ENCODE results near the gene MGAT3. TPM values are rescaled to one million over a fixed set of nuclear protein-coding genes. Genes with fewer than 3 reads are reported as not detected.

Gene MGAT3
- total RNA-seq, 2 experiments from 2014 or later: 0.40 to 0.62 TPM

DNA sequence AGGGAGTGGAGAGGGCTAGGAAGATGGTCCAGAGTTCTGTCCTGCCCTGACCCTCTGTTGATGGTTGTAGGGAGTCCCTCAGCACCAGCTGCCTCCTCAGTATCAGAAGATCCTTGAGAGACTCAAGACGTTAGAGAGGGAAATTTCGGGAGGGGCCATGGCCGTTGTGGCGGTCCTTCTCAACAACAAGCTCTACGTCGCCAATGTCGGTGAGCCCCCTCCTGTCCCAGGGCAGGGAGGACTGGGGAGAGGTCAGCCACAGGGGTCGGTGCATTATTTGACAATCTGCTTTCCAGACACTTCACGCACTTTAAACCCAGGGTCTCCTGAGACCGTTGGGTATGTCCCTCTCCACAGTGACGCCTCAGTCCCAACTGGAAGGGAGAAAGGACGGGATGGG is 39.2 kb upstream of the MGAT3 start:
- DNase-seq: no peak
- H3K36me3 Mint-ChIP-seq (ENCODE audit: low read depth): peaks cover 25% of the 10 kb centered on the region
- CTCF ChIA-PET: interaction anchor here (0.5 to 2.8 kb wide), 3 partner anchors 20 to 47 kb away, joined by 3 to 7 read pairs (median 5); no protein-coding TSS in a partner anchor
- no peak overlapping the region for H3K4me3 Mint-ChIP-seq
- no peaks in the 10 kb centered on the region for H3K9me3 Mint-ChIP-seq
- peaks cover 44% of the 10 kb centered on the region for H3K4me1 Mint-ChIP-seq (ENCODE audit: low read depth)
- H3K27me3 Mint-ChIP-seq (ENCODE audit: low read depth): no peaks in the 10 kb centered on the region
- H3K27ac Mint-ChIP-seq: no peak overlapping the region
- intact Hi-C loops (cut with micrococcal nuclease): no loop called here

- Mint-ChIP-seq H3K36me3 (ENCODE audit: low read depth) (peaks cover 25% of the 10 kb centered on the region), H3K4me3 (no peak overlapping the region), H3K9me3 (no peaks in the 10 kb centered on the region), H3K4me1 (ENCODE audit: low read depth) (peaks cover 33% of the 10 kb centered on the region), H3K27me3 (ENCODE audit: low read depth) (no peaks in the 10 kb centered on the region), H3K27ac (no peak overlapping the region)
- CTCF ChIA-PET: interaction anchor here (1.1 to 2.8 kb wide), 2 partner anchors 19 to 78 kb away, joined by 3 to 7 read pairs; no protein-coding TSS in a partner anchor
- DNase-seq: no peak
- intact Hi-C loops (cut with micrococcal nuclease): no loop called here
Measured at GRCh38 chr22:39418696-39419095, 38.1 kb upstream of the MGAT3 start.

- no peak overlapping the region for H3K4me3 Mint-ChIP-seq
- H3K4me1 Mint-ChIP-seq (ENCODE audit: low read depth): peaks cover 29% of the 10 kb centered on the region
- H3K27me3 Mint-ChIP-seq (ENCODE audit: low read depth): no peaks in the 10 kb centered on the region
- H3K27ac Mint-ChIP-seq: no peak overlapping the region
- no peaks in the 10 kb centered on the region for H3K9me3 Mint-ChIP-seq
- peaks cover 26% of the 10 kb centered on the region for H3K36me3 Mint-ChIP-seq (ENCODE audit: low read depth)
- no peak for DNase-seq
- CTCF ChIA-PET: interaction anchor here (1.1 to 2.8 kb wide), 2 partner anchors 18 to 77 kb away, joined by 3 to 7 read pairs; no protein-coding TSS in a partner anchor
- intact Hi-C loops (cut with micrococcal nuclease): no loop called here
Measured at GRCh38 chr22:39419096-39419495, 37.7 kb upstream of the MGAT3 start.

DNA sequence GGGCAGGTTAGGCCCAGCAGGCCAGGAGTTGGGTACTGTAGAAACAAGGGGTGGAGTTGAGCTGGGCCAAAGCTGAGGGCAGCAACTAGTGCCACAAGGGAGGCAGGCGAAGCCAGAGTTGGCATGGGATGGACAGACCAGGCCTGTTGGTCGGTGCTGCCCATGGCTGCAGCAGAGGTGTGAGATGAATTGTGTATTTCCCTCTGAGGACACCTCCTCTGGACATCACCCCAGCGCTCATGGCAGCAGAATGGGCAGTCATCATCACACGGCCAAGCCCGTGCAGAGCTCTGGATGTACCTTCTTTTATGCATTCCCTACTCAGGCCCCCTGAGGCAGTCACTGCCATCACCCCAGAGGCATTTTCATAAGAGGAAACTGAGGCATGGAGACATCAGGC is 36.9 kb upstream of the MGAT3 start:
- intact Hi-C loops (cut with micrococcal nuclease): no loop called here

DNA sequence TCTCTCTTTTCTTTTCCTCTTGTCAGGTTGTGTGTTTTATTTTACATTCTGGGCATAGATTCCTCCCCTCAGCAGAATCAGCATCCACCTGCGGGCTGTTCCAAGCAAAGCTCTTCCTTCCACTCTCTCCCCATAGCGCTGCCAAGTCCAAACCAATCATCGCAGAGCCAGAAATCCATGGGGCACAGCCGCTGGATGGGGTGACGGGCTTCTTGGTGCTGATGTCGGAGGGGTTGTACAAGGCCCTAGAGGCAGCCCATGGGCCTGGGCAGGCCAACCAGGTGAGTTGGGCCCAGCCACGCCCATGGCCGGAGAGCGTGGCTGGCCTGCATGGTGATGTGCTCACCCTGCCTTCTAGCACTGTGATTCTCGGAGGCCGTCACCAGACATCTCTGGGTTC is 35.1 kb upstream of the MGAT3 start:
- Mint-ChIP-seq H3K9me3 (no peaks in the 10 kb centered on the region), H3K36me3 (ENCODE audit: low read depth) (peaks cover 24% of the 10 kb centered on the region), H3K27ac (no peak overlapping the region), H3K4me1 (ENCODE audit: low read depth) (peaks cover 3% of the 10 kb centered on the region), H3K27me3 (ENCODE audit: low read depth) (no peaks in the 10 kb centered on the region), H3K4me3 (no peak overlapping the region)
- CTCF ChIA-PET: interaction anchor here (0.6 kb wide), 1 partner anchor 52 kb away, joined by 4 read pairs; no protein-coding TSS in a partner anchor
- DNase-seq: no peak
- intact Hi-C loops (cut with micrococcal nuclease): no loop called here

More for the DNA sequence above, 36.9 kb upstream of the MGAT3 start:
- no peaks in the 10 kb centered on the region for H3K9me3 Mint-ChIP-seq
- peaks cover 21% of the 10 kb centered on the region for H3K4me1 Mint-ChIP-seq (ENCODE audit: low read depth)
- H3K27me3 Mint-ChIP-seq (ENCODE audit: low read depth): no peaks in the 10 kb centered on the region
- no peak overlapping the region for H3K4me3 Mint-ChIP-seq
- no peak for DNase-seq
- CTCF ChIA-PET: no interaction called here
- H3K36me3 Mint-ChIP-seq (ENCODE audit: low read depth): peaks cover 27% of the 10 kb centered on the region
- H3K27ac Mint-ChIP-seq: no peak overlapping the region

DNA sequence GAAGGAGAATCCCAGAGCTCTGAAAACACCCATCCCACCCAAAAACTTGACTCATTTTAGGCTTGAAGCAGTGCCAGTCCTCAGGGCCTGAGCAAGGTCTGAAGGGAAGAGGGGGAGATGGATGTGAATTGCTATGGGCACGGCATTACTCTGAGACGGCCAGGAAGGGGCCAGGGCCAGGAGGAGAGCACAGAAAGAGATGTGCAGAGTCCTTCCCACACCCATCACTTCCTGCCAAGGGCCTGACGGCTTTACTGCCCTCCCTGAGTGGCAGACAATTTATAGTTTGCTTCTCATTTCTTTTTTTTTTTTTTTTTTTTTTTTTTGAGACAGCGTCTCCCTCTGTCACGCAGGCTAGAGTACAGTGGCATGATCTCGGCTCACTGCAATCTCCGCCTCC is 34.7 kb upstream of the MGAT3 start:
- no peak for DNase-seq
- Mint-ChIP-seq H3K9me3 (no peaks in the 10 kb centered on the region), H3K27ac (no peak overlapping the region), H3K4me1 (ENCODE audit: low read depth) (no peaks in the 10 kb centered on the region), H3K27me3 (ENCODE audit: low read depth) (no peaks in the 10 kb centered on the region), H3K4me3 (no peak overlapping the region), H3K36me3 (ENCODE audit: low read depth) (peaks cover 20% of the 10 kb centered on the region)
- intact Hi-C loops (cut with micrococcal nuclease): no loop called here
- CTCF ChIA-PET: interaction anchor here (0.6 kb wide), 1 partner anchor 52 kb away, joined by 4 read pairs; no protein-coding TSS in a partner anchor

DNA sequence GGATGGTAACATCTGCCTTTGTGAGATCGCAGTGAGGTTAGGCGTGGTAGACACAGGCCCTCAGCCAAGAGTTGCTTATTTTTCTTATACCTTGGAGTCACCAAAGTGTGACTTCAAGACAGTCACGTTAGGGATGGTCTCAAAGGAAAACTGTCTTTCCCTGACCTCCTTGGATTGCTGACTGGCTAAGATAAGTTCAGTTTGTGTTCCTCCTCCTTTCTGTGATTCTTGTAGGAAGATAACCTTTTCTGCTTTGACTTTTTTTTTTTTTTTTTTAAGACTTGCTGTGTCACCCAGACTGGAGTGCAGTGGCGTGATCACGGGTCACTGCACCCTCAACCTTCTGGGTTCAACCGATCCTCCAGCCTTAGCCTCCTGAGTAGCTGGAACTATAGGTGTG is 34.1 kb upstream of the MGAT3 start:
- Mint-ChIP-seq H3K4me3 (no peak overlapping the region), H3K9me3 (no peaks in the 10 kb centered on the region), H3K4me1 (ENCODE audit: low read depth) (no peaks in the 10 kb centered on the region), H3K27ac (no peak overlapping the region), H3K27me3 (ENCODE audit: low read depth) (no peaks in the 10 kb centered on the region), H3K36me3 (ENCODE audit: low read depth) (peaks cover 21% of the 10 kb centered on the region)
- CTCF ChIA-PET: interaction anchor here (0.7 to 1.5 kb wide), 2 partner anchors 23 to 900 kb away, joined by 3 to 4 read pairs; partner anchors contain the start of gene TAB1
- intact Hi-C loops (cut with micrococcal nuclease): no loop called here
- no peak for DNase-seq

DNA sequence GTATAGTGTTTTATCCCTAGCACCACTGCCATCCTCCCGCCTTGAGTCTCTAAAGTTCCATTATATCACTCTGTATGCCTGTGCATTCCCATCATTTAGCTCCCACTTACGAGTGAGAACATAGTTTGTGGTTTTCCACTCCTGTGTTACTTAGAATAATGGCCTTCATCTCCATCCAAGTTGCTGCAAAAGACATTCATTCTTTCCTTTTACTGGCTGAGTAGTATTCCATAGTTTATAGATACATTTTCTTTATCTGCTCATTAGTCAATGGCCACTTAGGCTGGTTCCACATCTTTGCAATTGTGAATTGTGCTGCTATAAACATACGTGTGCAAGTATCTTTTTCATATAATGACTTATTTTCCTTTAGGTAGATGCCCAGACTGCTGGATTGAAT is 32.8 kb upstream of the MGAT3 start:
- H3K4me1 Mint-ChIP-seq (ENCODE audit: low read depth): no peaks in the 10 kb centered on the region
- no peak overlapping the region for H3K4me3 Mint-ChIP-seq
- H3K27ac Mint-ChIP-seq: no peak overlapping the region
- H3K36me3 Mint-ChIP-seq (ENCODE audit: low read depth): peaks cover 20% of the 10 kb centered on the region
- H3K9me3 Mint-ChIP-seq: no peaks in the 10 kb centered on the region
- no peaks in the 10 kb centered on the region for H3K27me3 Mint-ChIP-seq (ENCODE audit: low read depth)
- intact Hi-C loops (cut with micrococcal nuclease): no loop called here
- CTCF ChIA-PET: interaction anchor here (1.5 kb wide), 1 partner anchor 24 kb away, joined by 4 read pairs; the partner anchor contains the start of gene TAB1
- DNase-seq: no peak

DNA sequence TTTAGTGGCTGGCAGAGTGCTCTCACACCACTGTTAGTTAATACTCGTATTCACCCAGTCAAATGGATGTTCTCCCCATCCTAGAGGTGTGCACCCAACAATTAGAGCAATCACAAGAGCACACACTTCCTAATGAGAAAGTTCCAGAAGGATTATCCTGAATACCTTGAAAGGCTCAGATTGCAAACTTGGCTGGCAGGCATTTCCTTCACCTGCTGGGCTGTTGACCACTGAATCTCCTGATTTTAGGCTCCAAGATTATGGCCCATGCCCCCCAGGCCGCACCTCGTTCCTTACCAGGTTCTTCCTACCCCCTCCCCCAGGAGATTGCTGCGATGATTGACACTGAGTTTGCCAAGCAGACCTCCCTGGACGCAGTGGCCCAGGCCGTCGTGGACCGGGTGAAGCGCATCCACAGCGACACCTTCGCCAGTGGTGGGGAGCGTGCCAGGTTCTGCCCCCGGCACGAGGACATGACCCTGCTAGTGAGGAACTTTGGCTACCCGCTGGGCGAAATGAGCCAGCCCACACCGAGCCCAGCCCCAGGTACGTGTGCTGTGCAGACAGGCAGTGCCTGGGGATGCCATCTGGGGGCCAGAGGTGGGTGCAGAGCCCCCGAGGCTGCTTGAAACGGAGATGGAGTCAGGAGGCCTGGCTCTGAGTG is 30.3 kb upstream of the MGAT3 start:
- CTCF ChIA-PET: no interaction called here
- Mint-ChIP-seq H3K4me1 (ENCODE audit: low read depth) (no peaks in the 10 kb centered on the region), H3K4me3 (no peak overlapping the region), H3K27ac (no peak overlapping the region), H3K9me3 (no peaks in the 10 kb centered on the region), H3K27me3 (ENCODE audit: low read depth) (no peaks in the 10 kb centered on the region), H3K36me3 (ENCODE audit: low read depth) (peaks cover 8% of the 10 kb centered on the region)
- intact Hi-C loops (cut with micrococcal nuclease): no loop called here
- no peak for DNase-seq

DNA sequence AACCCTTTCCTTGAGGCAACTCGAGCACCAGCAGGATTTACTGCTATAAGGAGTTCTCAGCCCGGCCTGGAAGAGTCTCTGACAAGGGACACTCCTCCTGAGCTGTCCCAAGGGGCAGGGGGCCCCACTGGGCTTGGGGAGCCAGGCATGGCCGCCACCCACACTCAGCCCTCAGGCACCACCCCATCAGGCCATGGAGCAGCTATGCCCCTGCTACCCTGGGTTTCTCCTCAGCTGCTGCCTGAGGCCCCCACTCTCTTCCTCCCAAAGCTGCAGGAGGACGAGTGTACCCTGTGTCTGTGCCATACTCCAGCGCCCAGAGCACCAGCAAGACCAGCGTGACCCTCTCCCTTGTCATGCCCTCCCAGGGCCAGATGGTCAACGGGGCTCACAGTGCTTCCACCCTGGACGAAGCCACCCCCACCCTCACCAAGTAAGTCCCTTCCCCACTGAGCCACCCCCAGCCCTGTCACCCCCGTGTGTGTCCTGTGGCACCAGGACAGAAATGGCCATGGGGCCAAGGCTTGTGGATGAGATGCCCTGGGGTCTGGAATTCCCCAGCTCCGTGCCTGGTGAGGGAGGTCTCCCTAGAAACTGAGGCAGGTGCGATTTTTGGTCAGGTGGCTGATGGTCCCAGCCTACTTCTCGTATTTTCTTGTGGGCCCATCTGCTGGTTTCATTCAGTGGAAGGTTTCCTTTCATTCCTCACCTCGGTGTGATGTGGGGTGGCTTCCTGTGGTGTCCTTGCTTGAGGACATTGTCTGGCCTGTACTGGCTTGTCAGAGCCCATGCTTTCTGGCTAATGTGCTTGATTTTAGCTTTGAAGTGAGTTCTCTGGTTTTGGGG is 28.8 kb upstream of the MGAT3 start:
- no peak overlapping the region for H3K27ac Mint-ChIP-seq
- peaks cover 8% of the 10 kb centered on the region for H3K36me3 Mint-ChIP-seq (ENCODE audit: low read depth)
- H3K4me1 Mint-ChIP-seq (ENCODE audit: low read depth): no peaks in the 10 kb centered on the region
- no peaks in the 10 kb centered on the region for H3K9me3 Mint-ChIP-seq
- CTCF ChIA-PET: no interaction called here
- no peaks in the 10 kb centered on the region for H3K27me3 Mint-ChIP-seq (ENCODE audit: low read depth)
- no peak overlapping the region for H3K4me3 Mint-ChIP-seq
- DNase-seq: no peak
- intact Hi-C loops (cut with micrococcal nuclease): no loop called here

GRCh38 chr22:39428597-39429071 is 28.2 kb upstream of the MGAT3 start:
- H3K36me3 Mint-ChIP-seq (ENCODE audit: low read depth): peaks cover 8% of the 10 kb centered on the region

DNA sequence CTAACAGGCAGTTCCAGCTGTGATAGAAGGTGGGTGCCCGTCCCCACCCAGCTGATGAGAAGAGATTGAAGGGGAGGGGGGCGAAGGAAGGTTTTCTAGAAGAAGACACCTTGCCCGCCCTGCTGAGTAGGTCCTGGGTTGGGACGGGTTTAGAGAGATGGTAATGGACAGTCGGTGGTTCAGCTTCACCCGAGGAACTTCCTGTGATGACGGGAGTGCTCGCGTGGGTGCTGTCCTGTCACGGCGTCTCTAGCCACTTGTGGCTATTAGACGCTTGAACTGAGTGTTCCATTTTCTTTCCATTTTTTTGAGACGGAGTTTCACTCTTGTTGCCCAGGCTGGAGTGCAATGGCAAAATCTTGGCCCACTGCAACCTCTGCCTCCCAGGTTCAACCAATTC is 27.6 kb upstream of the MGAT3 start:
- Mint-ChIP-seq H3K4me1 (ENCODE audit: low read depth) (no peaks in the 10 kb centered on the region), H3K36me3 (ENCODE audit: low read depth) (peaks cover 4% of the 10 kb centered on the region), H3K27me3 (ENCODE audit: low read depth) (no peaks in the 10 kb centered on the region), H3K27ac (no peak overlapping the region), H3K4me3 (no peak overlapping the region), H3K9me3 (no peaks in the 10 kb centered on the region)
- DNase-seq: no peak
- intact Hi-C loops (cut with micrococcal nuclease): no loop called here
- CTCF ChIA-PET: interaction anchor here (0.6 kb wide), 2 partner anchors 9 to 98 kb away, joined by 3 read pairs; no protein-coding TSS in a partner anchor

More at GRCh38 chr22:39428597-39429071, 28.2 kb upstream of the MGAT3 start:
- Mint-ChIP-seq H3K27me3 (ENCODE audit: low read depth) (no peaks in the 10 kb centered on the region), H3K9me3 (no peaks in the 10 kb centered on the region), H3K27ac (no peak overlapping the region), H3K4me3 (no peak overlapping the region), H3K4me1 (ENCODE audit: low read depth) (no peaks in the 10 kb centered on the region)
- CTCF ChIA-PET: interaction anchor here (0.6 kb wide), 1 partner anchor 99 kb away, joined by 3 read pairs; no protein-coding TSS in a partner anchor
- DNase-seq: no peak
- intact Hi-C loops (cut with micrococcal nuclease): no loop called here
